Measurements from ENCODE around the gene RASGRF2. TPM values are rescaled to one million over a fixed set of nuclear protein-coding genes. Genes with fewer than 3 reads are reported as not detected.

RASGRF2 gene
- total RNA-seq, 4 donors from 2014 or later = 2.0 to 3.6 (median 2.8) TPM

DNA sequence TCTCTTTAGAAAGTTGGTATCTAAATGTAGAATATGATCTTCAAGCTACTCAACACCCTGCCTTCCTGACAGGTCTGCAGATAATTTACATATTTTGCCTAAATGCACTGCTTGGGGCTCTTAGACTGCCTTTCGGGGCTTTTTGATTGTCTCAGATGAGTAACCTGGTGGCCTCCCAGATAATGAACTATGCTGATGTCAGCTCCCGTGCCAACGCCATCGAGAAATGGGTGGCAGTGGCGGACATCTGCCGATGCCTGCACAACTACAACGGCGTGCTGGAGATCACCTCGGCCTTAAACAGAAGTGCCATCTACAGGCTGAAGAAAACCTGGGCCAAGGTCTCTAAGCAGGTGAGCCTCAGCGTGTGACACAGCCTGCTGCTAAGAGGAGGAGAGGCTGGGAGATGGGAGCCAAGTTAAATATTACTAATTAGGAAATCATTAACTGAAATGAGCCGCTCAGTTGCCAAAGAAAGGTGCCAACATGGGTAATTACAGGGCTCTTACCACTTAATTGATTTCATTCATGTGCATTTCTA lies 252.1 kb downstream of the RASGRF2 start:
- Histone ChIP-seq H3K27ac (no peak overlapping the region), H3K9me3 (no peaks in the 10 kb centered on the region), H3K4me1 (no peaks in the 10 kb centered on the region), H3K4me3 (no peak overlapping the region), H3K36me3 (no peaks in the 10 kb centered on the region), H3K27me3 (no peaks in the 10 kb centered on the region)
- WGBS, 2 donors (ENCODE audit: low coverage in 1 of 2) = 77 to 84% methylated on average over 3 to 11 of the region's 11 CpGs
- intact Hi-C loops (cut with DNase I; ENCODE audit: low total_unique reads) (no loop called here), in situ Hi-C loops (cut with MboI; ENCODE audit: low pct_ligation_motif_present in 1 of 4, low pct_unique_long_range_greater_than_20kb in 1 of 4, low sequenced_read_pairs in 3 of 4) (no loop called here)
- TF ChIP-seq, protein P1, sequence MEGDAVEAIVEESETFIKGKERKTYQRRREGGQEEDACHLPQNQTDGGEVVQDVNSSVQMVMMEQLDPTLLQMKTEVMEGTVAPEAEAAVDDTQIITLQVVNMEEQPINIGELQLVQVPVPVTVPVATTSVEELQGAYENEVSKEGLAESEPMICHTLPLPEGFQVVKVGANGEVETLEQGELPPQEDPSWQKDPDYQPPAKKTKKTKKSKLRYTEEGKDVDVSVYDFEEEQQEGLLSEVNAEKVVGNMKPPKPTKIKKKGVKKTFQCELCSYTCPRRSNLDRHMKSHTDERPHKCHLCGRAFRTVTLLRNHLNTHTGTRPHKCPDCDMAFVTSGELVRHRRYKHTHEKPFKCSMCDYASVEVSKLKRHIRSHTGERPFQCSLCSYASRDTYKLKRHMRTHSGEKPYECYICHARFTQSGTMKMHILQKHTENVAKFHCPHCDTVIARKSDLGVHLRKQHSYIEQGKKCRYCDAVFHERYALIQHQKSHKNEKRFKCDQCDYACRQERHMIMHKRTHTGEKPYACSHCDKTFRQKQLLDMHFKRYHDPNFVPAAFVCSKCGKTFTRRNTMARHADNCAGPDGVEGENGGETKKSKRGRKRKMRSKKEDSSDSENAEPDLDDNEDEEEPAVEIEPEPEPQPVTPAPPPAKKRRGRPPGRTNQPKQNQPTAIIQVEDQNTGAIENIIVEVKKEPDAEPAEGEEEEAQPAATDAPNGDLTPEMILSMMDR (IDR thresholded peaks at IDR 0.05) = no peak
- TF ChIP-seq POLR2A (IDR thresholded peaks at IDR 0.05) (no peak), EP300 (IDR thresholded peaks at IDR 0.05; ENCODE audit: low read depth) (no peak), POLR2AphosphoS5 (IDR thresholded peaks at IDR 0.05) (no peak)
- no peak for DNase-seq

DNA sequence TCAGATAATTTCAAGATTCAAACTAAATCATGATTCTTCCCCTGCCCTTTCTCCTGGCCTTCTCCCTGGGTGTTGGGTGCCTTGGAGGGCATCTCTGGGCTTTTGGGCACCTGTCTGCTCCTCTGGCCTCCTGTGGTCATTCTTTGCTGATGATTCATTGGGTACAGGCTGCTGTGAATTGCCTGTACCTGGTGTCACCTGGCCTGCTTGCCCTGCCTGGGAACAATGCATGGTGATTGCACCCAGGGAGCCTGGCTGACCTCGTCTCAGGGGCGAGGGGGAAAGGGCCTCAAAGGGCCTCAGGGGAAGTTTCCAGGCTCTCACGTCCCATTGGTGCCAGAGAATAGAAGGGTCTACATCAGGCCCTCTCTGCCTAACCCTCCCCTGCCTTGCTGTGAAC lies 252.9 kb downstream of the RASGRF2 start:
- intact Hi-C loops (cut with DNase I; ENCODE audit: low total_unique reads) = no loop called here
- no peak overlapping the region for H3K27ac ChIP-seq
- no peak for DNase-seq
- no peaks in the 10 kb centered on the region for H3K4me1 ChIP-seq
- no peak overlapping the region for H3K4me3 ChIP-seq
- H3K36me3 ChIP-seq = no peaks in the 10 kb centered on the region
- WGBS, 2 donors (ENCODE audit: low coverage in 1 of 2) = 58 to 60% methylated on average over 1 to 3 of the region's 3 CpGs
- H3K27me3 ChIP-seq = no peaks in the 10 kb centered on the region
- H3K9me3 ChIP-seq = no peaks in the 10 kb centered on the region
- in situ Hi-C loops (cut with MboI; ENCODE audit: low pct_ligation_motif_present in 1 of 4, low pct_unique_long_range_greater_than_20kb in 1 of 4, low sequenced_read_pairs in 3 of 4) = no loop called here
- no peak for TF ChIP-seq POLR2AphosphoS5 (IDR thresholded peaks at IDR 0.05)

DNA sequence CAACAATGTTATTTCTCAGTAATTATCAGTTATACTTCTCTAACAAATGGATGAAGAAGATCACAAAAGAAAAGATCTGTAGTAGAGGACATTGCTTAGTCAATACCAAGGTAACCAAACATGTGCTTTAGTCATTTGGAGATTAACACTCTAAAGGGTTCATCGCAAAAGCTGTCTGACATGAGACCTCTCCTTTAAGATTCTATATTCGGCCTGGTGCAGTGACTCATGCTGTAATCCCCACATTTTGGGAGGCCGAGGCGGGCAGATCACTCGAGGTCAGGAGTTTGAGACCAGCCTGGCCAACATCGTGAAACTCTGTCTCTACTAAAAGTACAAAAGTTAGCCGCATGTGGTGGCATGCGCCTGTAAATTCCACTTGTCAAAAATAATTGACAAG lies 254.7 kb downstream of the RASGRF2 start:
- Histone ChIP-seq H3K27me3 (no peaks in the 10 kb centered on the region), H3K36me3 (no peaks in the 10 kb centered on the region), H3K9me3 (no peaks in the 10 kb centered on the region), H3K27ac (no peak overlapping the region), H3K4me3 (no peak overlapping the region), H3K4me1 (no peaks in the 10 kb centered on the region)
- WGBS, 2 donors (ENCODE audit: low coverage in 1 of 2) = 82 to 87% methylated on average over 8 of the region's 8 CpGs
- in situ Hi-C loops (cut with MboI; ENCODE audit: low pct_ligation_motif_present in 1 of 4, low pct_unique_long_range_greater_than_20kb in 1 of 4, low sequenced_read_pairs in 3 of 4) (no loop called here), intact Hi-C loops (cut with DNase I; ENCODE audit: low total_unique reads) (no loop called here)
- DNase-seq = no peak
- TF ChIP-seq, protein P1 (IDR thresholded peaks at IDR 0.05) = no peak
- TF ChIP-seq POLR2AphosphoS5 (IDR thresholded peaks at IDR 0.05) (no peak), POLR2A (IDR thresholded peaks at IDR 0.05) (no peak), EP300 (IDR thresholded peaks at IDR 0.05; ENCODE audit: low read depth) (no peak)

DNA sequence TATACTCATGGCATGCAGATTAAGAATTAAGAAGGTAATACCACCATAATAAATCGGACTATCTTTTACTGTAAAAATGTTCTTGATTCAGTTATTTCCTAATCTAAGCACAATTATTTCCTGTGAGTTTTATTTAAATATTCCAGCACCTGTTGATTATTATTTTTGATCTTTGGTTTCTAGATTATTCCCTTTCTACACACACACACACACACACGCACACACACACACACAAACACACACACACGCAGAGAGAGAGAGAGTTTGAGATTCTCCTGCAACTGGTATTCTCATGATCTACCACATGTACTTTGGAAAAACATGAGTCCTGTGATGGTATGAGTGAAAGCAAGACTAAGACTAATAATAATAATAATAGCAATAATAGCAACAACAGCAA lies 256.0 kb downstream of the RASGRF2 start:
- Histone ChIP-seq H3K36me3 (no peaks in the 10 kb centered on the region), H3K9me3 (no peaks in the 10 kb centered on the region), H3K27ac (no peak overlapping the region), H3K4me3 (no peak overlapping the region), H3K27me3 (no peaks in the 10 kb centered on the region), H3K4me1 (no peaks in the 10 kb centered on the region)
- DNase-seq = no peak
- TF ChIP-seq, protein P1 (IDR thresholded peaks at IDR 0.05) = no peak
- no peak for TF ChIP-seq POLR2AphosphoS5 (IDR thresholded peaks at IDR 0.05)
- TF ChIP-seq EP300 (IDR thresholded peaks at IDR 0.05; ENCODE audit: low read depth) = no peak
- TF ChIP-seq POLR2A (IDR thresholded peaks at IDR 0.05) = no peak
- 53 to 57% methylated on average over 3 of the region's 3 CpGs for WGBS, 2 donors (ENCODE audit: low coverage in 1 of 2)
- in situ Hi-C loops (cut with MboI; ENCODE audit: low pct_ligation_motif_present in 1 of 4, low pct_unique_long_range_greater_than_20kb in 1 of 4, low sequenced_read_pairs in 3 of 4) = no loop called here
- intact Hi-C loops (cut with DNase I; ENCODE audit: low total_unique reads) = no loop called here

DNA sequence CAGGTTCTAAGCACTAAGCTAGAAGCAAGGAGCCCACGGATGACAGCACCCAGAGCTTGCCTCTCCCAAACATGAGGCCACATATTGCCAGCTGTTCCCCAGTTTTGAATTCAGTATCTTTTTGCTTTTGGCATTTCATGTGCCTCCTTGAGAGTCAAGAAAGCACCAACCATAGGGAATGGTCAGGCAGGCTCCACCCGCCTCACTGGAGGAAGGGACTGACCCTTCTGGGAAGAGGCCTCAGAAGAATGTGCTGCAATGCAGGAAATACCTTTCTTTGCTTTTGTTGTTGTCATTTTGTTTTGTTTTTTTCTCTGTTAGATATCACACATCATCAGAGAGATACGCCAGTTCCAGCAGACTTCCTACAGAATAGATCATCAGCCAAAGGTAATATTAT lies 259.2 kb downstream of the RASGRF2 start:
- TF ChIP-seq EP300 (IDR thresholded peaks at IDR 0.05; ENCODE audit: low read depth) (no peak), POLR2AphosphoS5 (IDR thresholded peaks at IDR 0.05) (no peak), POLR2A (IDR thresholded peaks at IDR 0.05) (no peak)
- TF ChIP-seq, protein P1 (IDR thresholded peaks at IDR 0.05) = no peak
- in situ Hi-C loops (cut with MboI; ENCODE audit: low pct_ligation_motif_present in 1 of 4, low pct_unique_long_range_greater_than_20kb in 1 of 4, low sequenced_read_pairs in 3 of 4) (no loop called here), intact Hi-C loops (cut with DNase I; ENCODE audit: low total_unique reads) (no loop called here)
- no peaks in the 10 kb centered on the region for H3K9me3 ChIP-seq
- H3K27ac ChIP-seq = no peak overlapping the region
- WGBS, 2 donors (ENCODE audit: low coverage in 1 of 2) = 89 to 95% methylated on average over 2 to 3 of the region's 3 CpGs
- no peaks in the 10 kb centered on the region for H3K36me3 ChIP-seq
- H3K4me1 ChIP-seq = no peaks in the 10 kb centered on the region
- H3K4me3 ChIP-seq = no peak overlapping the region
- no peaks in the 10 kb centered on the region for H3K27me3 ChIP-seq
- DNase-seq = no peak

All from transverse colon (tissue), 4 donors.